OCI-LY7 (cell line): ENCODE measurements around the gene NAPA. TPM values are rescaled to one million over a fixed set of nuclear protein-coding genes. Genes with fewer than 3 reads are reported as not detected.
"Not testable (repeated sequence)": the region's sequence is repeated elsewhere in the genome, so short reads cannot be mapped to it uniquely, and the experiment has no call there.

ENCODE experiments used
- BruUV-seq: library from RNA; stranded (reverse); fragments of 400-500 nt; replicated peaks from 2 replicates; lab custom pipeline; 2021; lab: Mats Ljungman, UMichigan
- CTCF ChIA-PET: fragments of 300-600 bp; sonication (Branson Sonifier 250); formaldehyde crosslinking; loops from one replicate; lab custom pipeline; 2022; ENCODE audit warnings: antibody characterized with exemption; ENCODE audit not compliant: unreplicated experiment; lab: Charles Lee
- POLR2A ChIA-PET: fragments of 300-600 bp; sonication (Branson Sonifier 250); formaldehyde crosslinking; loops from one replicate; lab custom pipeline; 2022; ENCODE audit warnings: antibody characterized with exemption; lab: Charles Lee
- DNase-seq: peaks from one replicate; pipeline ENCODE4 v3.0.0-alpha.2; 2015; ENCODE audit warnings: low spot score
- H2AFZ ChIP-seq: fragments of 200-600 bp; sonication (generic), shearing (Covaris generic); 2 replicates; pipeline ENCODE4 v1.6.1; 2014; ENCODE audit warnings: mild to moderate bottlenecking, antibody characterized with exemption, low read length, moderate library complexity
- H3K27ac ChIP-seq: fragments of 200-600 bp; sonication (generic); 2 replicates; pipeline ENCODE4 v1.5.1; 2014; ENCODE audit warnings: mixed run types, low read depth, mild to moderate bottlenecking, moderate library complexity, low read length, inconsistent platforms; ENCODE audit not compliant: poor library complexity, severe bottlenecking
- H3K36me3 ChIP-seq: fragments of 200-600 bp; sonication (generic); 2 replicates; pipeline ENCODE4 v1.6.1; 2014; ENCODE audit warnings: mild to moderate bottlenecking, antibody characterized with exemption, low read length, moderate library complexity, mixed read lengths; ENCODE audit not compliant: insufficient read depth
- H3K4me1 ChIP-seq: fragments of 200-600 bp; sonication (generic); 2 replicates; pipeline ENCODE4 v1.5.1; 2014; ENCODE audit warnings: mild to moderate bottlenecking, low read length; ENCODE audit not compliant: insufficient read depth, poor library complexity, severe bottlenecking
- H3K4me2 ChIP-seq: fragments of 200-600 bp; sonication (generic); 2 replicates; pipeline ENCODE4 v1.6.1; 2014; ENCODE audit warnings: mild to moderate bottlenecking, low read length
- H3K4me3 ChIP-seq: fragments of 200-600 bp; sonication (generic); 2 replicates; pipeline ENCODE4 v1.5.1; 2014; ENCODE audit warnings: mild to moderate bottlenecking, low read depth, low read length; ENCODE audit not compliant: poor library complexity, severe bottlenecking
- H3K79me2 ChIP-seq: fragments of 200-600 bp; sonication (generic); 2 replicates; pipeline ENCODE4 v1.6.1; 2016; ENCODE audit warnings: low read depth, mild to moderate bottlenecking, low read length, moderate library complexity, mixed read lengths; ENCODE audit not compliant: insufficient read depth
- H3K9me2 ChIP-seq: fragments of 200-600 bp; sonication (generic); 2 replicates; pipeline ENCODE4 v1.6.1; 2016; ENCODE audit warnings: mild to moderate bottlenecking, low read length, mixed read lengths; ENCODE audit not compliant: insufficient read depth
- H3K9me3 ChIP-seq: fragments of 200-600 bp; sonication (generic); 2 replicates; pipeline ENCODE4 v1.6.1; 2014; ENCODE audit warnings: mild to moderate bottlenecking, mixed run types, low read length, mixed read lengths
- H4K20me1 ChIP-seq: fragments of 200-600 bp; sonication (generic); 2 replicates; pipeline ENCODE4 v1.6.1; 2014; ENCODE audit warnings: mild to moderate bottlenecking, antibody characterized with exemption, low read length, moderate library complexity, mixed read lengths; ENCODE audit not compliant: insufficient read depth
- EZH2phosphoT487 ChIP-seq: fragments of 200-600 bp; sonication (generic); IDR thresholded peaks from 2 replicates; pipeline ENCODE4 v1.6.1; 2018; ENCODE audit warnings: low read depth, borderline replicate concordance, mild to moderate bottlenecking, mixed run types, antibody characterized with exemption, low read length, moderate library complexity, mixed read lengths
- intact Hi-C: fragments of 100-400 bp; cut with micrococcal nuclease; formaldehyde crosslinking; loops from one replicate; pipeline ENCODE4 v1.10.0; 2022; ENCODE audit not compliant: unreplicated experiment
- total RNA-seq, 2 experiments: library from RNA; depleted of rRNA in 1 of 2; stranded (reverse); fragments of >200 nt in 1 of 2; shearing (Covaris generic) in 1 of 2; gene quantifications; 2 replicates each; pipeline ENCODE4 v1.2.3, GENCODE V29; 2014 to 2022
- TF ChIP-seq, protein P1 (sequence below): fragments of 200-600 bp; sonication (generic); conservative IDR thresholded peaks from 2 replicates; pipeline ENCODE4 v1.5.1; 2014; ENCODE audit warnings: mild to moderate bottlenecking, antibody characterized with exemption, low read length, moderate library complexity, mixed read lengths

NAPA gene
- total RNA-seq, 2 experiments from 2014 or later = 56.5 to 71.4 TPM

DNA sequence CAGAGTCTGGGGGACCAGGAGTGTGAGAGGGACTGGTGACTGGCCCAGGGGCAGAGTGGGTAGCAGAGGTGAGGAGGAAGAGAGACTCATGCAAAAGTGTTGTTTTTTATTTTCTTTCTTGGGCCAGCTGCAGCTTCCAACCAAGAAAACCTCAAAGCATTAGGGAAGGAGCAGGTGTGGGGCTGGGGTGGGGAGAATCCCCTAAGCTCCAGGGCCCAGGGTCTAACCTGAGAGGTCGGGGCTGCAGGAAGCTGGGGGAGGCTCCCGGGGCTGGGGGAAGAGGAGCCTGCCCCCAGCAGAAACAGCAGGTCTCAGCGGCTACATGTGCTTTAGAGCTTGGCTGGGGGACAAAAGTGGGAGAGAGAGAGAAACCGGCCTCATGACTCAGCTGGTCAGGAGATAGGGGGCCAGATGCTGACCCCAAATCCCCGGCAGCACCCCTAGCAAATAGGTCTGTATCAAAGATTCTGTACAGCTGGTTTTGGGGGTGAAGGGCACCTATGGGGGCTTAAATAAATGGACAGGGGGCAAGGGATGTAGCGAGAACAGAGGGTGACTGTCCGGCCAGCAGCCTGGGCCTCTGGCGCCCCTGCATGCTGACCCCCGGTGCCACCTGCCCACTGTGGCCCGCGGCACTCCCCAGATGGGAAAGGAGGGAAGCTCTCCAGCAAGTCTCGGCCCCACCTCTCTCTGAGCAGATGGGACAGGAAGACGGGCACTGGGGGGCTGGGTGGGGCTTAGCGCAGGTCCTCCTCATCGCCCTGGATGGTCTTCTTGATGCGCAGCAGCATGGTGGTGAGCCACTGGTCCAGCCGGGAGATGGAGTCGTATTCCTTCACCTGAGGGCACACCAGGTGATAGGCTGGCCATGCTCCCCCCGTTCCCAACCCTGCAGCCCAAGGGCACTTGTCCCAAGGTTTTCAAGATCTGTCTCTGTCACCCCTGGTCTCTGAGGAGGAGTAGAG, 27.0 kb downstream of the NAPA start:
- intact Hi-C loops = loop anchor here (10.0 kb wide), 1 partner anchor 117 kb away; the partner anchor contains the start of gene BICRA
- no peaks in the 10 kb centered on the region; the same call in 1 of the 2 replicates for H3K79me2 ChIP-seq
- no peak overlapping the region for H2AFZ ChIP-seq
- ChIA-PET CTCF (no interaction called here), POLR2A (interaction anchor here (1.3 kb wide), 1 partner anchor 24 kb away, joined by 3 read pairs; no protein-coding TSS in a partner anchor)
- H3K9me3 ChIP-seq = no peaks in the 10 kb centered on the region
- peaks cover 49% of the 10 kb centered on the region for H3K4me1 ChIP-seq
- H4K20me1 ChIP-seq = no peaks in the 10 kb centered on the region
- H3K4me2 ChIP-seq = peak overlapping the region; percentile 96
- H3K27ac ChIP-seq = peak overlapping the region; percentile 91
- H3K36me3 ChIP-seq = peaks cover 31% of the 10 kb centered on the region
- DNase-seq = peak; percentile 65
- H3K9me2 ChIP-seq = no peaks in the 10 kb centered on the region
- TF ChIP-seq, protein P1, sequence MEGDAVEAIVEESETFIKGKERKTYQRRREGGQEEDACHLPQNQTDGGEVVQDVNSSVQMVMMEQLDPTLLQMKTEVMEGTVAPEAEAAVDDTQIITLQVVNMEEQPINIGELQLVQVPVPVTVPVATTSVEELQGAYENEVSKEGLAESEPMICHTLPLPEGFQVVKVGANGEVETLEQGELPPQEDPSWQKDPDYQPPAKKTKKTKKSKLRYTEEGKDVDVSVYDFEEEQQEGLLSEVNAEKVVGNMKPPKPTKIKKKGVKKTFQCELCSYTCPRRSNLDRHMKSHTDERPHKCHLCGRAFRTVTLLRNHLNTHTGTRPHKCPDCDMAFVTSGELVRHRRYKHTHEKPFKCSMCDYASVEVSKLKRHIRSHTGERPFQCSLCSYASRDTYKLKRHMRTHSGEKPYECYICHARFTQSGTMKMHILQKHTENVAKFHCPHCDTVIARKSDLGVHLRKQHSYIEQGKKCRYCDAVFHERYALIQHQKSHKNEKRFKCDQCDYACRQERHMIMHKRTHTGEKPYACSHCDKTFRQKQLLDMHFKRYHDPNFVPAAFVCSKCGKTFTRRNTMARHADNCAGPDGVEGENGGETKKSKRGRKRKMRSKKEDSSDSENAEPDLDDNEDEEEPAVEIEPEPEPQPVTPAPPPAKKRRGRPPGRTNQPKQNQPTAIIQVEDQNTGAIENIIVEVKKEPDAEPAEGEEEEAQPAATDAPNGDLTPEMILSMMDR = no peak
- TF ChIP-seq EZH2phosphoT487 = no peak
- H3K4me3 ChIP-seq = peak overlapping the region; percentile 15
- TSS peak; percentile 66 for BruUV-seq

DNA sequence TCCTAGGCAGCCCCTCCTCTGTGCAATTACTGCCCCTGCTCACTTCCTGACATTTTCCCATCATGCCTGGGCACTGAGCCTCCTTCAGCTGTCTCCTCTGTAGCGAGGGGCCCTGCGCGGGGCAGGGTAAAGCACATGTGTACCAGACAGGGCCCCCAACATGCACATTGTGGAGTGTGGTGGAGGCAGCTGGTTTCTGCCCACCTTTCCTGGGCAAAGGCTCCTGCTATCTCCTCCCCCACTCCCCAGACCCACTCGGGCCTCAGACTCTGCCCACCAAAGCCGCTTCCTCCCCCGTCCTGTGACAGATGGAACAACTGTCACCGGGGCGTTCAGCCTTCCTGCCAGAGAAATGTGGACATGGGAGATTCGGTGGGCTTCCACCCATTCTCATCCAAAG, 28.0 kb downstream of the NAPA start:
- Histone ChIP-seq H3K4me1 (peaks cover 49% of the 10 kb centered on the region), H3K9me3 (no peaks in the 10 kb centered on the region), H4K20me1 (no peaks in the 10 kb centered on the region), H3K27ac (peak overlapping the region; percentile 91), H2AFZ (no peak overlapping the region), H3K4me3 (peak overlapping the region; percentile 15), H3K79me2 (no peaks in the 10 kb centered on the region; the same call in 1 of the 2 replicates), H3K4me2 (peak overlapping the region; percentile 96), H3K36me3 (peaks cover 27% of the 10 kb centered on the region), H3K9me2 (no peaks in the 10 kb centered on the region)
- POLR2A ChIA-PET = no interaction called here
- BruUV-seq = no TSS peak
- CTCF ChIA-PET = no interaction called here
- peak; percentile 30 for DNase-seq
- intact Hi-C loops = loop anchor here (10.0 kb wide), 1 partner anchor 118 kb away; the partner anchor contains the start of gene BICRA
- TF ChIP-seq EZH2phosphoT487 = no peak
- TF ChIP-seq, protein P1 = no peak

DNA sequence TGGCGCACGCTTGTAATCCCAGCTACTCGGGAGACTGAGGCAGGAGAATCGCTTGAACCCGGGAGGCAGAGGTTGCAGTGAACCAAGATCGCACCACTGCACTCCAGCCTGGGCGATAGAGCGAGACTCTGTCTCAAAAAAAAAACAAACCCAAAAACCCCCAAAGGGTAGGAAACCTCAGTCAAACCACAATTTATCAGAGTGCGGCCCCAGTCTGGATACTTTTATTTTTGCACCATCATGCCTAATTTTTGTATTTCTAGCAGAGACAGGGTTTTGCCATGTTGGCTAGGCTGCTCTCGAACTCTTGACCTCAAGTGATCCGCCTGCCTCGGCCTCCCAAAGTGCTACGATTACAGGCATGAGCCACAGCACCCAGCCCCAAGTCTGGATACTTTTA, 28.6 kb downstream of the NAPA start:
- H3K4me3 ChIP-seq = peak overlapping the region; percentile 15
- CTCF ChIA-PET, H4K20me1 ChIP-seq, H2AFZ ChIP-seq, H3K9me3 ChIP-seq, DNase-seq, H3K9me2 ChIP-seq, BruUV-seq, H3K79me2 ChIP-seq, POLR2A ChIA-PET: not testable (repeated sequence)
- peaks cover 25% of the 10 kb centered on the region for H3K36me3 ChIP-seq
- peak overlapping the region; percentile 91 for H3K27ac ChIP-seq
- intact Hi-C loops = loop anchor here (10.0 kb wide), 1 partner anchor 119 kb away; the partner anchor contains the start of gene BICRA
- H3K4me1 ChIP-seq = peaks cover 49% of the 10 kb centered on the region
- peak overlapping the region; percentile 96 for H3K4me2 ChIP-seq
